NCI-H1417 treated with DMSO at 0.1 percent for 48 hours (cell line): ENCODE results near the gene TMEM186.
"Not testable (repeated sequence)": the region's sequence is repeated elsewhere in the genome, so short reads cannot be mapped to it uniquely, and the experiment has no call there.

Experiments
- DNase-seq: peaks from one replicate; lab custom pipeline; 2025; lab: John Stamatoyannopoulos, UW

TMEM186 gene

GRCh38 chr16:8774208-8774607 lies 23.2 kb downstream of the TMEM186 start:
- no peak for DNase-seq

GRCh38 chr16:8773537-8773936 lies 23.9 kb downstream of the TMEM186 start:
- no peak for DNase-seq

GRCh38 chr16:8768692-8769091 lies 28.7 kb downstream of the TMEM186 start:
- DNase-seq: no peak

- DNase-seq: no peak
Measured at GRCh38 chr16:8768283-8768682, 29.2 kb downstream of the TMEM186 start.

GRCh38 chr16:8767176-8767575 lies 30.3 kb downstream of the TMEM186 start:
- DNase-seq: no peak

GRCh38 chr16:8764525-8765250 lies 32.8 kb downstream of the TMEM186 start:
- no peak for DNase-seq

- no peak for DNase-seq
Measured at GRCh38 chr16:8763899-8764298, 33.5 kb downstream of the TMEM186 start.

GRCh38 chr16:8763083-8763482 lies 34.4 kb downstream of the TMEM186 start:
- no peak for DNase-seq

- DNase-seq: no peak
Measured at GRCh38 chr16:8762254-8762653, 35.2 kb downstream of the TMEM186 start.

GRCh38 chr16:8761078-8761477 lies 36.4 kb downstream of the TMEM186 start:
- no peak for DNase-seq

- no peak for DNase-seq
Measured at GRCh38 chr16:8760021-8760420, 37.4 kb downstream of the TMEM186 start.

GRCh38 chr16:8758022-8758421 lies 39.4 kb downstream of the TMEM186 start:
- no peak for DNase-seq

- no peak for DNase-seq
Measured at GRCh38 chr16:8756755-8757154, 40.7 kb downstream of the TMEM186 start.

- DNase-seq: no peak
Measured at GRCh38 chr16:8753416-8754054, 43.9 kb downstream of the TMEM186 start.

GRCh38 chr16:8752706-8753105 lies 44.7 kb downstream of the TMEM186 start:
- no peak for DNase-seq

GRCh38 chr16:8751481-8752311 lies 45.7 kb downstream of the TMEM186 start:
- no peak for DNase-seq

GRCh38 chr16:8748944-8749343 lies 48.5 kb downstream of the TMEM186 start:
- not testable (repeated sequence) for DNase-seq
